Measurements from ENCODE around the gene SOX13. TPM values are rescaled to one million over a fixed set of nuclear protein-coding genes. Genes with fewer than 3 reads are reported as not detected.
A peak's percentile ranks its signal among the peaks of the same experiment; 100 is the strongest.

The SOX13 gene
- total RNA-seq, 1 experiment from 2014 or later = 171 TPM

DNA sequence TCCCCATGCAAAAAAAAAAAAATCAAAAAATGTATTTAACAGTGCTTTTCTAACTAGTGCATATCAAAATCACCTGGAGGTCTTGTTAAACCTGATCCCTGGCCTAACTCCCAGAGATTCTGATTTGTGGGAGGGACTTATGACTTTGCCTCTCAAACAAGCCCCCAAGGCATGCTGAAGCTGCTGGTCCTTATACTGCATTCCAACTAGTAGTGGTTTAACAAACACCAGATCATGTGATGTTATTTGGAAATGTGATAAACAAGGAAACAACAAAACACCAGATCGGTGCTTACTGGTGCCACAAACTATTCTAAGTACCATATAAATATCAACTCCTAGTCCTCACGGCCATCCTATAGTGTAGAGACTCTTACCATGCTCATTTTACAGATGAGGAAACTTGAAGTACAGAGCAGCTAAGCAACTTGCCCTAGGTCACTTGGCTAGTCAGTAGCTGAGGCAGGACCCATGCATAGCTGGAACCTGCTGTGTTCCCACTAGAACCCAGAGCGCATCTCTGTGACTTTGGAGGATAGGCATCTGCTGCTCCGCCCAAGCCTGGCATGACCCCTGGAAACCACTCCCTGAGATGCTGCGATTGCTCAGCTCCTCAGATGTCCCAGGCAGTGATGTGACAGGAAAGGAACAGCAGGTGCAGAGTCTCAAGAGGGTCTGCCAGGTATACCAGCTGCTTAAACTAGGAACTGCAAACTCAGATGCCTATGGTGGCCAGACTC, 38.1 kb downstream of the SOX13 start:
- no peaks in the 10 kb centered on the region for H3K27me3 Mint-ChIP-seq (ENCODE audit: low read depth)
- H3K36me3 Mint-ChIP-seq = peaks cover 27% of the 10 kb centered on the region
- TF ChIP-seq ZNF512 (CRISPR knock-in tag; IDR thresholded peaks at IDR 0.05; ENCODE audit: borderline replicate concordance) = no peak
- no peak for TF ChIP-seq RELA (CRISPR knock-in tag; IDR thresholded peaks at IDR 0.05; ENCODE audit: borderline replicate concordance)
- no peak for TF ChIP-seq SMAD3 (CRISPR knock-in tag; IDR thresholded peaks at IDR 0.05; ENCODE audit: borderline replicate concordance)
- TF ChIP-seq, protein P1, sequence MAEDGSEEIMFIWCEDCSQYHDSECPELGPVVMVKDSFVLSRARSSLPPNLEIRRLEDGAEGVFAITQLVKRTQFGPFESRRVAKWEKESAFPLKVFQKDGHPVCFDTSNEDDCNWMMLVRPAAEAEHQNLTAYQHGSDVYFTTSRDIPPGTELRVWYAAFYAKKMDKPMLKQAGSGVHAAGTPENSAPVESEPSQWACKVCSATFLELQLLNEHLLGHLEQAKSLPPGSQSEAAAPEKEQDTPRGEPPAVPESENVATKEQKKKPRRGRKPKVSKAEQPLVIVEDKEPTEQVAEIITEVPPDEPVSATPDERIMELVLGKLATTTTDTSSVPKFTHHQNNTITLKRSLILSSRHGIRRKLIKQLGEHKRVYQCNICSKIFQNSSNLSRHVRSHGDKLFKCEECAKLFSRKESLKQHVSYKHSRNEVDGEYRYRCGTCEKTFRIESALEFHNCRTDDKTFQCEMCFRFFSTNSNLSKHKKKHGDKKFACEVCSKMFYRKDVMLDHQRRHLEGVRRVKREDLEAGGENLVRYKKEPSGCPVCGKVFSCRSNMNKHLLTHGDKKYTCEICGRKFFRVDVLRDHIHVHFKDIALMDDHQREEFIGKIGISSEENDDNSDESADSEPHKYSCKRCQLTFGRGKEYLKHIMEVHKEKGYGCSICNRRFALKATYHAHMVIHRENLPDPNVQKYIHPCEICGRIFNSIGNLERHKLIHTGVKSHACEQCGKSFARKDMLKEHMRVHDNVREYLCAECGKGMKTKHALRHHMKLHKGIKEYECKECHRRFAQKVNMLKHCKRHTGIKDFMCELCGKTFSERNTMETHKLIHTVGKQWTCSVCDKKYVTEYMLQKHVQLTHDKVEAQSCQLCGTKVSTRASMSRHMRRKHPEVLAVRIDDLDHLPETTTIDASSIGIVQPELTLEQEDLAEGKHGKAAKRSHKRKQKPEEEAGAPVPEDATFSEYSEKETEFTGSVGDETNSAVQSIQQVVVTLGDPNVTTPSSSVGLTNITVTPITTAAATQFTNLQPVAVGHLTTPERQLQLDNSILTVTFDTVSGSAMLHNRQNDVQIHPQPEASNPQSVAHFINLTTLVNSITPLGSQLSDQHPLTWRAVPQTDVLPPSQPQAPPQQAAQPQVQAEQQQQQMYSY (CRISPR knock-in tag; IDR thresholded peaks at IDR 0.05) = no peak
- TF ChIP-seq, protein P2, sequence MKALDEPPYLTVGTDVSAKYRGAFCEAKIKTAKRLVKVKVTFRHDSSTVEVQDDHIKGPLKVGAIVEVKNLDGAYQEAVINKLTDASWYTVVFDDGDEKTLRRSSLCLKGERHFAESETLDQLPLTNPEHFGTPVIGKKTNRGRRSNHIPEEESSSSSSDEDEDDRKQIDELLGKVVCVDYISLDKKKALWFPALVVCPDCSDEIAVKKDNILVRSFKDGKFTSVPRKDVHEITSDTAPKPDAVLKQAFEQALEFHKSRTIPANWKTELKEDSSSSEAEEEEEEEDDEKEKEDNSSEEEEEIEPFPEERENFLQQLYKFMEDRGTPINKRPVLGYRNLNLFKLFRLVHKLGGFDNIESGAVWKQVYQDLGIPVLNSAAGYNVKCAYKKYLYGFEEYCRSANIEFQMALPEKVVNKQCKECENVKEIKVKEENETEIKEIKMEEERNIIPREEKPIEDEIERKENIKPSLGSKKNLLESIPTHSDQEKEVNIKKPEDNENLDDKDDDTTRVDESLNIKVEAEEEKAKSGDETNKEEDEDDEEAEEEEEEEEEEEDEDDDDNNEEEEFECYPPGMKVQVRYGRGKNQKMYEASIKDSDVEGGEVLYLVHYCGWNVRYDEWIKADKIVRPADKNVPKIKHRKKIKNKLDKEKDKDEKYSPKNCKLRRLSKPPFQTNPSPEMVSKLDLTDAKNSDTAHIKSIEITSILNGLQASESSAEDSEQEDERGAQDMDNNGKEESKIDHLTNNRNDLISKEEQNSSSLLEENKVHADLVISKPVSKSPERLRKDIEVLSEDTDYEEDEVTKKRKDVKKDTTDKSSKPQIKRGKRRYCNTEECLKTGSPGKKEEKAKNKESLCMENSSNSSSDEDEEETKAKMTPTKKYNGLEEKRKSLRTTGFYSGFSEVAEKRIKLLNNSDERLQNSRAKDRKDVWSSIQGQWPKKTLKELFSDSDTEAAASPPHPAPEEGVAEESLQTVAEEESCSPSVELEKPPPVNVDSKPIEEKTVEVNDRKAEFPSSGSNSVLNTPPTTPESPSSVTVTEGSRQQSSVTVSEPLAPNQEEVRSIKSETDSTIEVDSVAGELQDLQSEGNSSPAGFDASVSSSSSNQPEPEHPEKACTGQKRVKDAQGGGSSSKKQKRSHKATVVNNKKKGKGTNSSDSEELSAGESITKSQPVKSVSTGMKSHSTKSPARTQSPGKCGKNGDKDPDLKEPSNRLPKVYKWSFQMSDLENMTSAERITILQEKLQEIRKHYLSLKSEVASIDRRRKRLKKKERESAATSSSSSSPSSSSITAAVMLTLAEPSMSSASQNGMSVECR (CRISPR knock-in tag; IDR thresholded peaks at IDR 0.05; ENCODE audit: borderline replicate concordance) = no peak
- no peak for TF ChIP-seq ZBTB21 (CRISPR knock-in tag; IDR thresholded peaks at IDR 0.05; ENCODE audit: borderline replicate concordance)
- no peak for TF ChIP-seq IRF2 (CRISPR knock-in tag; IDR thresholded peaks at IDR 0.05; ENCODE audit: borderline replicate concordance, low read depth)
- no peak for TF ChIP-seq ZBTB43 (CRISPR knock-in tag; IDR thresholded peaks at IDR 0.05)
- TF ChIP-seq ZNF263 (CRISPR knock-in tag; IDR thresholded peaks at IDR 0.05; ENCODE audit: low read depth) = no peak
- no peak for TF ChIP-seq ZSCAN18 (CRISPR knock-in tag; IDR thresholded peaks at IDR 0.05)
- TF ChIP-seq FOXJ3 (CRISPR knock-in tag; IDR thresholded peaks at IDR 0.05; ENCODE audit: borderline replicate concordance) = no peak
- no peak for TF ChIP-seq JAZF1 (CRISPR knock-in tag; IDR thresholded peaks at IDR 0.05)
- no peak for TF ChIP-seq GTF2I (CRISPR knock-in tag; conservative IDR thresholded peaks at IDR 0.05)
- H3K4me1 Mint-ChIP-seq = peaks cover 63% of the 10 kb centered on the region
- POLR2A ChIA-PET = no interaction called here
- DNase-seq (ENCODE audit: low spot score) (no peak), ATAC-seq (no peak)
- CTCF ChIA-PET = interaction anchor here (0.7 to 2.7 kb wide), 3 partner anchors 18 to 44 kb away, joined by 3 to 25 read pairs (median 3); no protein-coding TSS in a partner anchor
- H3K9me3 Mint-ChIP-seq = no peaks in the 10 kb centered on the region
- no peak overlapping the region for H3K4me3 Mint-ChIP-seq
- peak overlapping the region; percentile 90; the same call in 1 of the 2 replicates for H3K27ac Mint-ChIP-seq

All from WTC11 (cell line).